ENCODE measurements around the gene TNFRSF13B.

- TF ChIP-seq CTCF (IDR thresholded peaks at IDR 0.05): no peak
- no peak for TF ChIP-seq POLR2AphosphoS5 (IDR thresholded peaks at IDR 0.05; ENCODE audit: low read depth, low read length)
- no peak for TF ChIP-seq REST (IDR thresholded peaks at IDR 0.05; ENCODE audit: insufficient read depth in 1 of 2, low read depth in 2 of 2, low read length in 1 of 2)
Measured at GRCh38 chr17:16980061-16980460, 8.1 kb upstream of the TNFRSF13B start.
